GM18505 (cell line): ENCODE measurements around the gene AP4M1.
"Not testable (repeated sequence)": the region's sequence is repeated elsewhere in the genome, so short reads cannot be mapped to it uniquely, and the experiment has no call there.

Experiments used
- ATAC-seq: cut with Tn5 transposase; IDR thresholded peaks from one replicate; pipeline ENCODE4 v1.9.1; 2021; ENCODE audit not compliant: unreplicated experiment
- POLR2A ChIP-seq: IDR thresholded peaks from 4 replicates; pipeline ENCODE4 v1.6.1; 2011; ENCODE audit warnings: borderline replicate concordance; ENCODE audit not compliant: insufficient read depth, insufficient read length; ENCODE audit errors: extremely low read depth

AP4M1 gene

DNA sequence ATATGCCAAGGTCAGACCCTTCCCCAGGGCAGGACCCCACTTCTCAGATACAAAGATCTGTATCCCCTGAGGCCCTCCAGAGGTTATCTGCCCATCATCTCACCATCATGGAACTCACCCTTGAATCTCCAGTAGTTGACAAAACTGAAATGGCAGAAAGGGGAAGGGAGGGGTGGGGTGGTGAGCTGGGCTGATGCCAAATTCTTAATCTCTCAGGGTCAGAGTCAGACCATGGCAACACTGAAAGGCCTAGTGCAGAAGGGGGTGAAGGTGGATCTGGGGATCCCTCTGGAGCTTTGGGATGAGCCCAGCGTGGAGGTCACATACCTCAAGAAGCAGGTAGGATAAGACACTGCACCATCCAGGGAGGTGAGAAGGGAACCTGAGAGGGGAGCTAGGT is 21.1 kb downstream of the AP4M1 start:
- ATAC-seq, result no peak
- TF ChIP-seq POLR2A, result no peak

DNA sequence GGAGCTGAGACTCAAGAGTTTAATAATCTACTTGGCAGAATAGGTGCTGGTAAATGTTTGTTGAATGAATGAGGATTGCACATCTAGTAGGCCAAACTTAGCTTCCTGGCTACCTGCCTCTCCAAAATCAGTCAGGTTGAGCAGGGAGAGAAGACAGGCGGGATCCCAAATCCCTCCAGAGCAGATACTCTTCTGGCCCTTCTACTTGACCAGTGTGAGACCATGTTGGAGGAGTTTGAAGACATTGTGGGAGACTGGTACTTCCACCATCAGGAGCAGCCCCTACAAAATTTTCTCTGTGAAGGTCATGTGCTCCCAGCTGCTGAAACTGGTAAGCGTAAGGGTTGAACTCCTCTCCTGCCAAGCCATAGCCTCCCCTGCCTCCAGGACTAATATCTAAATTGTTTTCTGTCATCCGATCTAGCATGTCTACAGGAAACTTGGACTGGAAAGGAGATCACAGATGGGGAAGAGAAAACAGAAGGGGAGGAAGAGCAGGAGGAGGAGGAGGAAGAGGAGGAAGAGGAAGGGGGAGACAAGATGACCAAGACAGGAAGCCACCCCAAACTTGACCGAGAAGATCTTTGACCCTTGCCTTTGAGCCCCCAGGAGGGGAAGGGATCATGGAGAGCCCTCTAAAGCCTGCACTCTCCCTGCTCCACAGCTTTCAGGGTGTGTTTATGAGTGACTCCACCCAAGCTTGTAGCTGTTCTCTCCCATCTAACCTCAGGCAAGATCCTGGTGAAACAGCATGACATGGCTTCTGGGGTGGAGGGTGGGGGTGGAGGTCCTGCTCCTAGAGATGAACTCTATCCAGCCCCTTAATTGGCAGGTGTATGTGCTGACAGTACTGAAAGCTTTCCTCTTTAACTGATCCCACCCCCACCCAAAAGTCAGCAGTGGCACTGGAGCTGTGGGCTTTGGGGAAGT is 23.1 kb downstream of the AP4M1 start:
- no peak for TF ChIP-seq POLR2A
- ATAC-seq, result no peak

- TF ChIP-seq POLR2A, result no peak
- ATAC-seq, result no peak
Measured at GRCh38 chr7:100126239-100126930, 24.9 kb downstream of the AP4M1 start.

DNA sequence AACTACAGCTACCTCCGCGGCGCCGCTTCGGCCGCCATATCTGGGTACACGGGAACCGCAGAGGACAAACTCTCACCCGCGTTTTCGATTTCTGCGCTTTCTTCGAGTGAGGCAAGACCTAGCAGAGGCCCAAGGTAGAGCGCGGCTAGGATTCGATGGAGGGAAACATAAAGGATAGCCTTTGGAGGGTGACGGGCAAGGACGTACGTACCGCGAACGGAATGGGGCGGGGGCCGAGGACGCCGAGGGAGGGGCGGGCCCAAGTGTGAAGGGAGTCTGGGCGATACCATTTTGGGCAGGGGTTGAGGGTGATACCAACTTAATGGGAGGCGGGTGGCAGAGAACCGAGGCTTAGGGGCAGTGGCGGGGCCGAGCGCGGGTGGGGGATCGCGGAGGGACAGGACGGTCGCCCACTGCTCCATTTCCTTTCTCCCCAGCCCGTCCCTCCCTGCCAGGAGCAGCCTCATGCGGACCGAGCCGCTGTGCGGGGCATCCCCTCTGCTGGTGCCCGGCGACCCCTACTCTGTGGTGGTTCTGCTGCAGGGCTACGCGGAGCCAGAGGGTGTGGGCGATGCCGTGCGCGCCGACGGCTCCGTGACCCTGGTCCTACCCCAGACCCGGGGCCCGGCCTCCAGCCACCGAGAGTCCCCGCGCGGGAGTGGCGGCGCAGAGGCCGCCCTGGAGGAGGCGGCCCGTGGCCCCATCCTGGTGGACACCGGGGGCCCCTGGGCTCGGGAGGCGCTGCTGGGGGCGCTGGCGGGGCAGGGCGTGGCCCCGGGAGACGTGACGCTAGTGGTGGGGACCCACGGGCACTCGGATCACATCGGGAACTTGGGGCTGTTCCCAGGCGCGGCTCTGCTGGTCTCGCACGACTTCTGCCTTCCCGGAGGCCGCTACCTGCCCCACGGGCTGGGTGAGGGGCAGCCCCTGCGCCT is 25.8 kb downstream of the AP4M1 start, which contains the start of gene MBLAC1:
MBLAC1 (plus strand) TSS at position 37 of the 935 bp plus-strand sequence; CDS start at position 466, 429 bp downstream.
- TF ChIP-seq POLR2A, result peak; percentile 81
- peak; percentile 63 for ATAC-seq

- ATAC-seq, result peak; percentile 7
- TF ChIP-seq POLR2A, result no peak
Measured at GRCh38 chr7:100127866-100128636, 26.6 kb downstream of the AP4M1 start.

DNA sequence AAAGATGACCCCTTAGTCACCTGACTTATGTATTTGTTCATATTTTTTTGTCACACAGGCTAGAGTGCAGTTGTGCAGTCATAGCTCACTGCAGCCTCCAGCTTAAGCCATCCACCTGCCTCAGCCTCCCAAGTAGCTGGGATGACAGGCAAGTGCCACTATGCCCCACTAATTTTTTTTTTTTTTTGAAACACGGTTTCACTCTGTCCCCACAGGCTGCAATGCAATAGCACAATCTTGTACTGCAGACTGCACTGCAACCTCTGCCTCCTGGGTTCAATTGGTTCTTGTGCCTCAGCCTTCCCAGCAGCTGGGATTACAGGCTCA is 27.2 kb downstream of the AP4M1 start:
- no peak for ATAC-seq
- TF ChIP-seq POLR2A, result no peak

DNA sequence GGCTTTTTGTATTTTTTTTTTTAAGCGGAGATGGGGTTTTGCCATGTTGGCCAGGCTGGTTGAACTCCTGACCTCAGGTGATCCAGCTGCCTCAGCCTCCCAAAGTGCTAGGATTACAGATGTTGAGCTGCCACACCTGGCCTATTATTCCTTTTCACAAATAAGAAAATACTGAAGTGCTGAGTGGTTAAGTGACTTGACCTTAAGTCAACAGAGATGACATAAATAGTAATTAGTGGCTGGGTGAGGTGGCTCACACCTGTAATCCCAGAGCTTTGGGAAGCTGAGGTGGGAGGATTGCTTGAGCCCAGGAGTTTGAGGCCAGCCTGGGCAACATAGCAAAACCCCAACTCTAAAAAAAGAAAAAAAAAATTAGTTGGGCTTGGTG is 28.8 kb downstream of the AP4M1 start:
- not testable (repeated sequence) for ATAC-seq

GRCh38 chr7:100130608-100131453 is 29.4 kb downstream of the AP4M1 start:
- TF ChIP-seq POLR2A, result no peak
- no peak for ATAC-seq

GRCh38 chr7:100132126-100132525 is 30.7 kb downstream of the AP4M1 start:
- no peak for TF ChIP-seq POLR2A
- ATAC-seq, result no peak

DNA sequence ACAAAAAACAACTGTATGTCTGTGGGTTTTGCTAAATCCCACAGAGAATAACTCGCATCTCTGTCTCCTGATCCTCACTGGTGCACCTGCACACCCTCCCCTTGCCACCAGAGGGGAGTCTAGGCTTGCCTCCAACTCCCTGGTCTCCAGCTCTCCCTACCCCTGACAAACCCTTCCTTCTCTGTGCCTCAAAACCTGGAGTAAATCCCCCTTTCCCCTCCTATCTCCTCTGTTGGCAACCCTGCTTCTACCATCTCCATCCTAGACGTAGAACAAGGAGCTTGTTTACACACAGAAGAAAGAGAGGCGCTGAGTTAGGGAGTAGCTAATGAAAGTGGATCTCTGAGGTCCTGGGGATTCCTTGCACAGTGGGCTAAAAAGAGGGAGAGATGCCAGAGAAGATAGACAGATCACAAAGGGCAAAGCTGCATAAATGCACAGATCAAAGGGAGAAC is 31.3 kb downstream of the AP4M1 start:
- TF ChIP-seq POLR2A, result no peak
- no peak for ATAC-seq

DNA sequence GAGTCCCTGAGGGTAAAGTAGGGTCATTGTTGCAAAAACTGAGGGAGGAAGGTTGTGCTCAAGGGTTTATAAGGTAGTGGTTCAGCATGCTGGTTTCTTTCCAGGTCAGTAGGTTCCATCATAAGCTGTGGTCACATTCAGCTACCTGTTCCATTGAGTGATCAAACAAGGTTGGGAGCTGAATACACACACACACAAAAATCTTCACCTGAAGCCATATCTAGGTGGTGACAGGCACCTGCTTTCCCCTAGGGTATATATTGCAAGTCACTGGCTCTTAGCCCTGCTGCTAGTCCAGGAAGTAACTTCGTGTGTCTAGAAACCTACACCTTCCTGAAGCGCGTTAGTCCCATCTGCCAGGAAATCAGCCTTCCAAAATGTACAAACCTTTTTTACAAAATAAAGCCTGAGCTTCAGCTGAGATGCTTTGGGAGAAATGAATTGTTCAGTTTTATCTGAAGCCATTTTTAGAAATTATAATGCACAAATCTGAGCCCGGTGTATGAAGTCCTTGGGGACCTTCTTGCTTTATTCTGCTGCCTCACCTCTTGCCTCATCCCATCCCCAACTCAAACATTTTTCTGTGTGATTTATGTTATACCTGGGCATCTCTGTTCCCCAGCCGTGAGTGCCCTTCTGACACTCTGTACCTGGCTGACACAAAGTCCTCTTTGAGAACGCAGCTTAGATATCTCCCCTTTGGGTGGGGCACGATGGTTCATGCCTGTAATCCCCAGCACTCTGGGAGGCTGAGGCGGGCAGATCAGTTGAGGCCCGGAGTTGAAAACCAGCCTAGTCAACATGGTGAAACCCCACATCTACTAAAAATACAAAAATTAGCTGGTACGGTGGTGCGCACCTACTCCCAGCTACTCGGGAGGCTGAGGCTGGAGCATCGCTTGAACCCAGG is 36.7 kb downstream of the AP4M1 start:
- no peak for ATAC-seq
- TF ChIP-seq POLR2A, result no peak

DNA sequence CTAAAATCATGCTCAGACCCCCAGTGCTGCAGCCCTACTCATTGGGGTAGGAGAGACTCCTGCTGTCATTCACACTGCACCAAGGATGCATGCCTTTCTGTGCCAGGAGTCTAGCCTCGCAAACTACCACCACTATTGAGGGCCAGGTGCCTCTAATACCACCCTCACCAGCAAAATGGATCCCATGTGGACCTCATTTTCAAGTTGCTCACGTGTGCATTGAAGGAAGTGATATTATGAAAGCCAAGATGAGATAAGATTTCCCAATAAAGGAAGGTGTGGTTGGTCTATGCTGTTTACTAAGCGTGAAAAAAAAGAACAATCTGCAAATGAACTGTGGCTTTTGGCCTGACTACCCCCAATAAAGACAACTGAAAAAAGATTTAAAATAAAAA is 40.1 kb downstream of the AP4M1 start:
- no peak for TF ChIP-seq POLR2A
- no peak for ATAC-seq
